Heart left ventricle (tissue), 16 donors: ENCODE data around the gene MMP24OS. TPM values are rescaled to one million over a fixed set of nuclear protein-coding genes. Genes with fewer than 3 reads are reported as not detected.

Experiments used
- ATAC-seq, 4 donors: fragments of 200-7000 bp; cut with Tn5 transposase; one replicate each; pipeline ENCODE4 v1.9.1; 2020 to 2022; ENCODE audit warnings: moderate library complexity in 4 of 4, mild to moderate bottlenecking in 3 of 4, moderate number of reproducible peaks in 1 of 4
- DNase-seq, 5 donors: peaks; one replicate each; pipeline ENCODE4 v3.0.0-alpha.2; 2020
- H3K27ac ChIP-seq, 12 donors: fragments of 200-600 bp; sonication (generic) in 4 of 12; one replicate each; pipeline versions ENCODE4 v1.5.0 to v1.8.0; 2016 to 2022; ENCODE audit warnings: mild to moderate bottlenecking in 2 of 12
- H3K27me3 ChIP-seq, 9 donors: fragments of 200-600 bp; sonication (generic) in 2 of 9; one replicate each; pipeline versions ENCODE4 v1.5.1 to v1.8.0; 2016 to 2022; ENCODE audit warnings: mild to moderate bottlenecking in 3 of 9
- H3K36me3 ChIP-seq, 9 donors: fragments of 200-600 bp; sonication (generic) in 2 of 9; one replicate each; pipeline versions ENCODE4 v1.5.0 to v1.8.0; 2018 to 2022; ENCODE audit warnings: mild to moderate bottlenecking in 2 of 9
- H3K4me1 ChIP-seq, 12 donors: fragments of 200-600 bp; sonication (generic) in 4 of 12; one replicate each; pipeline versions ENCODE4 v1.5.0 to v1.8.0; 2016 to 2022; ENCODE audit warnings: mild to moderate bottlenecking in 3 of 12
- H3K4me3 ChIP-seq, 12 donors: fragments of 200-600 bp; sonication (generic) in 4 of 12; one replicate each; pipeline versions ENCODE4 v1.5.0 to v1.8.0; 2017 to 2022; ENCODE audit warnings: mild to moderate bottlenecking in 9 of 12, moderate library complexity in 4 of 12
- H3K9me3 ChIP-seq, 12 donors: fragments of 200-600 bp; sonication (generic) in 4 of 12; one replicate each; pipeline versions ENCODE4 v1.5.0 to v1.8.0; 2016 to 2022; ENCODE audit warnings: mild to moderate bottlenecking in 1 of 12
- POLR2A ChIP-seq, 2 donors: fragments of 450-650 bp; IDR thresholded peaks; one replicate each; pipeline ENCODE4 v1.6.1; 2017; ENCODE audit warnings: antibody characterized with exemption in 2 of 2, mild to moderate bottlenecking in 2 of 2, moderate library complexity in 2 of 2
- WGBS, 4 donors: extraction: QIAGEN DNeasy Blood & Tissue Kit in 2 of 4; methylation state at CpG; one replicate each; pipeline versions ENCODE4 v1.1.5 to v1.1.7; 2013 to 2018; 5-methylcytosine and 5-hydroxymethylcytosine counted together
- intact Hi-C, 10 donors: fragments of 100-400 bp; cut with DNase I; formaldehyde crosslinking; loops; one replicate each; pipeline versions ENCODE4 v1.11.1 to v1.14.2; 2022
- polyA plus RNA-seq, 2 donors: library from polyadenylated mRNA; stranded (reverse); fragments of 200-250 nt; gene quantifications; one replicate each; pipeline ENCODE4 v1.2.3, GENCODE V29; 2013
- total RNA-seq, 9 donors: library from RNA; depleted of rRNA in 2 of 9; stranded (reverse); fragments of >200 nt in 2 of 9; fragmentation: NEBNext Ultra II Directional in 3 of 9; extraction: Animal tissue kit (Norgen Biotek cat#: 25700) in 3 of 9; gene quantifications; one replicate each; pipeline versions ENCODE4 v1.1.0 to v1.2.4, GENCODE V29; 2016 to 2023
- TF ChIP-seq, protein P1 (sequence below), 12 donors: fragments of 200-600 bp; sonication (generic) in 4 of 12; IDR thresholded peaks; one replicate each; pipeline versions ENCODE4 v1.5.0 to v1.8.0; 2018 to 2022; ENCODE audit warnings: antibody characterized with exemption in 12 of 12, mild to moderate bottlenecking in 5 of 12
- donor health status: ischemic (EF 13 %, LVEDD 7.1; RV severe dilation, severe dysfunction).
- donor health status: healthy with polysubstance abuse.
- donor health status: DM: no; HTN: yes; CAD: no.
- donor health status: DM: no; HTN: no; CAD: no.
- donor health status: ischemic (EF 25% LVEDD 6.9; RV normal size, moderate dysfunction).
- donor health status: ischemic (EF 25% LVEDD 5.7; RV mildly dilated, moderate dysfunction).
- donor health status: healthy.
- donor health status: DM: yes; HTN: yes; CAD: no.
- donor health status: ischemic (EF 35%, LVEDD 5.7; RV mildly dilated, moderate dysfunction).
- donor health status: nonischemic (EF 11% LVEDD 7.7; RV severe dilation, severe dysfunction).
- donor health status: DM: yes; HTN: yes; CAD: no.
- donor health status: PGD.
- donor health status: ischemic (EF 29% LVEDD 5.4; RV normal size, mild dysfunction).
- donor health status: nonischemic (EF 23%, LVEDD 6.1; RV moderate dilation, normal function).

Gene MMP24OS
- total and polyA plus RNA-seq, 11 donors = 11.7 to 64.8 (median 41.6) TPM

- Histone ChIP-seq H3K9me3 (no peaks in the 10 kb centered on the region), H3K27ac (peak overlapping the region in 1 of 12 donors; percentile 38), H3K4me1 (peaks cover 0 to 26% (median 10%) of the 10 kb centered on the region in 12 donors), H3K4me3 (no peak overlapping the region), H3K36me3 (peaks cover 0 to 18% (median 8%) of the 10 kb centered on the region in 9 donors), H3K27me3 (no peaks in the 10 kb centered on the region)
- intact Hi-C loops = loop anchor here in 4 of 10 donors (2.0 to 5.0 kb wide), 2 partner anchors 136 to 145 kb away; partner anchors contain the start of gene GDF5 (in 1 of the 4)
- ATAC-seq (no peak), DNase-seq (no peak)
- 73 to 81% (median 77%) methylated on average over 6 of the region's 6 CpGs for WGBS, 4 donors
- TF ChIP-seq POLR2A (IDR thresholded peaks at IDR 0.05) = no peak
- TF ChIP-seq, protein P1, sequence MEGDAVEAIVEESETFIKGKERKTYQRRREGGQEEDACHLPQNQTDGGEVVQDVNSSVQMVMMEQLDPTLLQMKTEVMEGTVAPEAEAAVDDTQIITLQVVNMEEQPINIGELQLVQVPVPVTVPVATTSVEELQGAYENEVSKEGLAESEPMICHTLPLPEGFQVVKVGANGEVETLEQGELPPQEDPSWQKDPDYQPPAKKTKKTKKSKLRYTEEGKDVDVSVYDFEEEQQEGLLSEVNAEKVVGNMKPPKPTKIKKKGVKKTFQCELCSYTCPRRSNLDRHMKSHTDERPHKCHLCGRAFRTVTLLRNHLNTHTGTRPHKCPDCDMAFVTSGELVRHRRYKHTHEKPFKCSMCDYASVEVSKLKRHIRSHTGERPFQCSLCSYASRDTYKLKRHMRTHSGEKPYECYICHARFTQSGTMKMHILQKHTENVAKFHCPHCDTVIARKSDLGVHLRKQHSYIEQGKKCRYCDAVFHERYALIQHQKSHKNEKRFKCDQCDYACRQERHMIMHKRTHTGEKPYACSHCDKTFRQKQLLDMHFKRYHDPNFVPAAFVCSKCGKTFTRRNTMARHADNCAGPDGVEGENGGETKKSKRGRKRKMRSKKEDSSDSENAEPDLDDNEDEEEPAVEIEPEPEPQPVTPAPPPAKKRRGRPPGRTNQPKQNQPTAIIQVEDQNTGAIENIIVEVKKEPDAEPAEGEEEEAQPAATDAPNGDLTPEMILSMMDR (IDR thresholded peaks at IDR 0.05) = no peak
These were observed 24.8 kb upstream of the MMP24OS start for GRCh38 chr20:35302421-35303335.

- 87 to 94% (median 93%) methylated on average over 2 of the region's 2 CpGs for WGBS, 4 donors
- TF ChIP-seq, protein P1 (IDR thresholded peaks at IDR 0.05) = no peak
- no peak for TF ChIP-seq POLR2A (IDR thresholded peaks at IDR 0.05)
- Histone ChIP-seq H3K4me3 (no peak overlapping the region), H3K27me3 (peaks cover 0 to under 1% (median 0%) of the 10 kb centered on the region in 9 donors), H3K9me3 (no peaks in the 10 kb centered on the region), H3K36me3 (peaks cover 0 to 18% (median 8%) of the 10 kb centered on the region in 9 donors), H3K4me1 (peaks cover 0 to 13% (median 1%) of the 10 kb centered on the region in 12 donors), H3K27ac (no peak overlapping the region)
- no peak for DNase-seq
- intact Hi-C loops = loop anchor here in 3 of 10 donors (5.0 kb wide), 1 partner anchor 146 kb away; no protein-coding TSS in a partner anchor
- ATAC-seq = no peak
These were observed 23.5 kb upstream of the MMP24OS start for GRCh38 chr20:35301426-35301825.

- TF ChIP-seq, protein P1 (IDR thresholded peaks at IDR 0.05) = no peak
- no peak for TF ChIP-seq POLR2A (IDR thresholded peaks at IDR 0.05)
- Histone ChIP-seq H3K27me3 (peaks cover 0 to 8% (median 0%) of the 10 kb centered on the region in 9 donors), H3K4me1 (peaks cover 0 to 13% (median 1%) of the 10 kb centered on the region in 12 donors), H3K36me3 (peaks cover 0 to 12% (median under 1%) of the 10 kb centered on the region in 9 donors), H3K4me3 (no peak overlapping the region), H3K9me3 (no peaks in the 10 kb centered on the region), H3K27ac (no peak overlapping the region)
- 87 to 93% (median 88%) methylated on average over 4 of the region's 4 CpGs for WGBS, 4 donors
- DNase-seq = peak in 1 of 5 donors; percentile 10
- intact Hi-C loops = loop anchor here in 3 of 10 donors (5.0 kb wide), 1 partner anchor 147 kb away; no protein-coding TSS in a partner anchor
- no peak for ATAC-seq
These were observed 22.7 kb upstream of the MMP24OS start for GRCh38 chr20:35300469-35301262.
